MG63 (cell line): ENCODE results near the gene CFAP157. TPM values are rescaled to one million over a fixed set of nuclear protein-coding genes. Genes with fewer than 3 reads are reported as not detected.
A peak's percentile ranks its signal among the peaks of the same experiment; 100 is the strongest.

Source experiments
- DNase-seq: peaks from one replicate; pipeline ENCODE4 v3.0.0-alpha.2; 2020
- H3K27me3 ChIP-seq: fragments of 250-450 bp; sonication (Bioruptor Pico); 2 replicates; pipeline ENCODE4 v1.5.1; 2020; ENCODE audit warnings: mild to moderate bottlenecking, moderate library complexity
- H3K36me3 ChIP-seq: fragments of 250-450 bp; sonication (Bioruptor Pico); 2 replicates; pipeline ENCODE4 v1.5.1; 2020; ENCODE audit warnings: mild to moderate bottlenecking, moderate library complexity
- H3K4me3 ChIP-seq: fragments of 250-450 bp; sonication (Bioruptor Pico); 2 replicates; pipeline ENCODE4 v1.5.1; 2020; ENCODE audit warnings: mild to moderate bottlenecking, moderate library complexity
- H3K9me3 ChIP-seq: fragments of 250-450 bp; sonication (Bioruptor Pico); 2 replicates; pipeline ENCODE4 v1.5.1; 2020; ENCODE audit warnings: mild to moderate bottlenecking, moderate library complexity
- total RNA-seq: library from RNA; depleted of rRNA; stranded (reverse); fragments of >200 nt; shearing (Covaris generic); gene quantifications from 2 replicates; pipeline ENCODE4 v1.2.3, GENCODE V29; 2014; ENCODE audit warnings: low replicate concordance; rRNA removed

The CFAP157 gene
- not detected in 2 replicates for total RNA-seq

DNA sequence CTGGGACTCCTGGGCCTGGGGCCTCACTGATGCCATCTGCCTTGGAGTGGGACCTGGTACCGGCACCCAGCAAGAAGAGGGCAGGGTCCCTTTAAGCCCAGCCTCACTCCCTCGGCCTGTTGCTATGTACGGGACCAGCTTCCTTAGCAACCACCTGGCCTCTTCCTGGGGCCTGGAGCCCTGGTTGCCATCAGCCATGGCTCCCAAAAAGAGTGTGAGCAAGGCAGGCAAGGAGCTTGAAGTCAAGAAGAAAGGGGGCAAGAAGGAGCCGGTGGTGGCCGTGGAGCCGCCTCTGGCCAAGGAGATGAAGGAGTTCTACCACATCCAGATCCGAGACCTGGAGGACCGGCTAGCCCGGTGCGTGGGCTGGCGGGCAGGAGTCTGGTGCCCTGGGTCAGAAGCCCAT, at the start of gene CFAP157:
Gene CFAP157, plus strand, starts transcription at position 153 of the 406 bp plus-strand sequence. Its CDS starts 44 bp downstream, at position 197.
- DNase-seq: no peak
- Histone ChIP-seq H3K36me3 (no peaks in the 10 kb centered on the region), H3K9me3 (no peaks in the 10 kb centered on the region), H3K27me3 (no peaks in the 10 kb centered on the region), H3K4me3 (no peak within 1 kb of the TSS)

GRCh38 chr9:127658428-127658827, 48.4 kb upstream of the CFAP157 start:
- Histone ChIP-seq H3K36me3 (no peaks in the 10 kb centered on the region), H3K9me3 (no peaks in the 10 kb centered on the region), H3K27me3 (no peaks in the 10 kb centered on the region), H3K4me3 (no peak overlapping the region)
- no peak for DNase-seq

- no peak overlapping the region for H3K4me3 ChIP-seq
- DNase-seq: no peak
- H3K36me3 ChIP-seq: no peaks in the 10 kb centered on the region
- H3K9me3 ChIP-seq: no peaks in the 10 kb centered on the region
- no peaks in the 10 kb centered on the region for H3K27me3 ChIP-seq
Observed at GRCh38 chr9:127660886-127661741, 45.7 kb upstream of the CFAP157 start.

DNA sequence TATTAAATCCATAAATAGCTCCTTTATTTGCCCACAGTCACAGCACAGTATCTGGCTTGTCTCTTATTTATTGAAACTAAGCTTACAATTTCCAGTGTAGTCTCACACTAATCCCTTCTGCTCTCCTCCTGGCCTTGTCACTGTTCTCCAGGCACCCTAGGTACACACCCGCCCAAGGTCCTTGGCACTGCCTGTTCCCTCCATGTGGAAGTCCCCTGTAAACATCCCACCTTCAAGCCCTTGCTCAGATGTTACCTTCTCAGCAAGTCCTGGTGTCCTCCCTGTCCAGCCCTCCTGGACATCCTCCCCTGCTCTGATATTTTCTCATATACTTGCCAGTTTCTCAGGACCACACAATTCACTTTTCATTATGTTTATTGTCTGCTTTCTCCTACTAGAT, 44.2 kb upstream of the CFAP157 start:
- Histone ChIP-seq H3K9me3 (no peaks in the 10 kb centered on the region), H3K4me3 (no peak overlapping the region), H3K27me3 (no peaks in the 10 kb centered on the region), H3K36me3 (no peaks in the 10 kb centered on the region)
- DNase-seq: no peak

- Histone ChIP-seq H3K4me3 (no peak overlapping the region), H3K9me3 (no peaks in the 10 kb centered on the region), H3K27me3 (no peaks in the 10 kb centered on the region), H3K36me3 (no peaks in the 10 kb centered on the region)
- DNase-seq: no peak
Observed at GRCh38 chr9:127664324-127664677, 42.5 kb upstream of the CFAP157 start.

DNA sequence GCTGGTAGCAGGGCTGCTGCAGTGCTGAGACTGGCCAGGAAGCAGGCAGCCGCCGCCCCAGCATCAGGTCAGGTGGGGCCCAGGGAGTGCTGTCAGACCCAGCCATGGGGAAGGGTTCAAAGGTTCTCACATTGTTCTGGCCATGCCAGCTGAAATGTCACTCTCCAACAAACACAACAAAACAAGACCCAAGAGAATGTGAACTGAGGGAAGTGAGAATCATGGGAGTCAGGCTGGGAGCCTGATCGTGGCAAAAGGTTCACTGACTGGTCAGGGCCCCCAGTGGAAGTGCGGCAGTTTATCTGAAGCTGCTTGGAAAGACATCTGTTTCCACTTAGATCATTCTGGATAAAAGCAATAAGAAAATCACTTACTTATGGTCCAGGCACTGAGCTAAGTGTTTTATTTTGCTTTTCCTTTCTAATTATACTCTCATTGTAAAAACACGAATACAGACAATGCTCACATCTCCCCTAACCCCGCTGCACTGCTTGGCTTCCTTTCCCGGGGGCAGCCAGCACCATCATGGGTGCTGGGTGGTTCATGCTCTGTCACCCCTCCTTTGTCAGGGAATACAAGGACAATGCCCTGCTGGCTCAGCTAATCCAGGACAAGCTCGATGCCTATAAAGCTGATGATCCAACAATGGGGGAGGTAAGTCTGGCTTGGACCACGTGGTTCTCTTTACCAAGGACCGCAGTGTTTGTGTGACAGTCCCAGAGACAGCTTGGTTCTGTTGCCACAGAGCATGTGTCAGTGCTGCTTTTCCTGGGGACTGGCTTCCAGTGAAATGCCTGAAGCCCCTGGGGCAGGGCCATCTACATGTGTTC, 41.9 kb upstream of the CFAP157 start:
- Histone ChIP-seq H3K4me3 (no peak overlapping the region), H3K36me3 (no peaks in the 10 kb centered on the region), H3K27me3 (no peaks in the 10 kb centered on the region), H3K9me3 (no peaks in the 10 kb centered on the region)
- DNase-seq: no peak

- H3K4me3 ChIP-seq: no peak overlapping the region
- no peaks in the 10 kb centered on the region for H3K27me3 ChIP-seq
- no peaks in the 10 kb centered on the region for H3K9me3 ChIP-seq
- no peak for DNase-seq
- H3K36me3 ChIP-seq: no peaks in the 10 kb centered on the region
Observed at GRCh38 chr9:127667127-127667844, 39.5 kb upstream of the CFAP157 start.

DNA sequence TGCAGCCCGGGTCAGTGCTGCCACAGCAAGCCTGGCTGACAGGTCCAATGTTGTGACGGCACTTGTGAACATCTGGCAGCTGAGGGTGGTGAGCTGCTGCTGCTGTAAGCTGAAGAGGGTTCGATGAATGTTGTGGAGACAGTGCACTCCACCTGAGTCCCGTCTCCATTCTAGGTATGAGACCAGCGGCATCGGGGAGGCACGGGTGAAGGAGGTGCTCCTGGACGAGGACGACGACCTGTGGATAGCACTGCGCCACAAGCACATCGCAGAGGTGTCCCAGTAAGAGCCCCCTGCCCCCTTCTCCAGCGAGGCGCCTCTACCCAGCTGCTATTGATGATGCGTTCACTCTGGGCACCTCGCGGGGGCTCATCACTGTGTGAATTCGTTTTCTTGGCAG, 38.9 kb upstream of the CFAP157 start:
- H3K9me3 ChIP-seq: no peaks in the 10 kb centered on the region
- H3K27me3 ChIP-seq: no peaks in the 10 kb centered on the region
- H3K4me3 ChIP-seq: no peak overlapping the region
- DNase-seq: no peak
- no peaks in the 10 kb centered on the region for H3K36me3 ChIP-seq

DNA sequence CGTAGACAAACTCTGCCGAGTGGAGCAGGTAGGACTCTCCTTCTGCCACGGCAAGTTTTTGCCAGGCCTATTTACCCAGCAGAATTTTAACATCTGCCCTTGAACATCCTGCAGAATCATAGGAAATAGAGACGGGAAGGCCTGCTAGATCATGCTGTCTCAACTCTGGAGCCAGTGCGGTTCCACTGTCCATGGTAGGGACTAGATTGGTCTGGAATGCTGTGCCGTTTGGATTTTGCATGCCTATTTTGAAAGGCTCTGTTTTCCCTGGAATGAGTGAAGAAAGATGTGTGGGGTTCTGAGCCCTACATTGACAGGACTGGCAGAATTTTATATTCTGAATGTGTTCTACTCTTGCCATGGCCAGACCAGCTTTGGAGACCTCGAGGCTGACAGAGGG, 33.6 kb upstream of the CFAP157 start:
- Histone ChIP-seq H3K4me3 (no peak overlapping the region), H3K36me3 (no peaks in the 10 kb centered on the region), H3K27me3 (no peaks in the 10 kb centered on the region), H3K9me3 (no peaks in the 10 kb centered on the region)
- DNase-seq: no peak

DNA sequence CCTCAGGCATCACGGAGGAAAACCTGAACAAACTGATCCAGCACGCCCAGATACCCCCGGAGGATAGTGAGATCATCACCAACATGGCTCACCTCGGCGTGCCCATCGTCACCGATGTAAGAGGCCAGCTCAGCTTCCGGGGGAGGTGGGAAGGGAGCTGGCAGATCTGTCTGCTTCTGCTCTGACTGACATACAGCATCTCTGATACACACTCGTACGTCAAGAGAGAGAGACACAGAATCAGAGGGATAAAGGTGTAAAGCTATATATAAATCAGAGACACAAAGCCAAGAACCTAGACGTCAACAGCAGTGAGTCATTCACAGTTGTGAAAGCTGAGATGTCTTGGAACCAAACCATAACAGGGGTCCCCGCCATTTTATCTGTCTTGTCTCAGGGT, 30.1 kb upstream of the CFAP157 start:
- Histone ChIP-seq H3K4me3 (no peak overlapping the region), H3K36me3 (no peaks in the 10 kb centered on the region), H3K27me3 (no peaks in the 10 kb centered on the region), H3K9me3 (no peaks in the 10 kb centered on the region)
- DNase-seq: no peak

- DNase-seq: no peak
- Histone ChIP-seq H3K36me3 (no peaks in the 10 kb centered on the region; the same call in 1 of the 2 replicates), H3K27me3 (no peaks in the 10 kb centered on the region), H3K4me3 (no peak overlapping the region), H3K9me3 (no peaks in the 10 kb centered on the region)
Observed at GRCh38 chr9:127679506-127679905, 27.3 kb upstream of the CFAP157 start.

DNA sequence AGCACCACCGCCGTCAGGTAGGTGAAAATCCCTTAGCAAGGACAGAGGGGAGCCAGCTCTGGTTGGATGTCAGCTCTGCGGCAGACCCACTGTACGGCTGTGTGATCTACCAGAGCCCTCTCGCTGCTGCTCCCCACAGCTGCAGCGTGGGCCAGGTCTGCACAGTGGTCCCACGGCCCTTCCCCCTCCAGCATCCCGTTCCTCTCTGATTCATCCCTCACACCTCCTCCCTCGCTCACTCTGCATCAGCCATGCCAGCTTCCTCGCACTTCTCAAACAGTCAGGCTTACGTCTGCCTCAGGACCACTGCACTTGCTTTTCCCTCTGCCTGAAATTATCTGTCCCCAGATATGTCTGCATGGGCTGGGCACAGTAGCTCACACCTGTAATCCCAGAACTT, 26.6 kb upstream of the CFAP157 start:
- no peak overlapping the region for H3K4me3 ChIP-seq
- DNase-seq: no peak
- no peaks in the 10 kb centered on the region for H3K27me3 ChIP-seq
- no peaks in the 10 kb centered on the region; the same call in 1 of the 2 replicates for H3K36me3 ChIP-seq
- H3K9me3 ChIP-seq: no peaks in the 10 kb centered on the region

GRCh38 chr9:127680846-127681245, 25.9 kb upstream of the CFAP157 start:
- H3K36me3 ChIP-seq: no peaks in the 10 kb centered on the region; the same call in 1 of the 2 replicates
- H3K9me3 ChIP-seq: no peaks in the 10 kb centered on the region
- DNase-seq: no peak

GRCh38 chr9:127682351-127683136, 24.2 kb upstream of the CFAP157 start:
- peak; percentile 35 for DNase-seq
- no peaks in the 10 kb centered on the region for H3K9me3 ChIP-seq
- no peaks in the 10 kb centered on the region; the same call in 1 of the 2 replicates for H3K36me3 ChIP-seq
- H3K27me3 ChIP-seq: no peaks in the 10 kb centered on the region
- H3K4me3 ChIP-seq: no peak overlapping the region

More at GRCh38 chr9:127680846-127681245, 25.9 kb upstream of the CFAP157 start:
- Histone ChIP-seq H3K4me3 (no peak overlapping the region), H3K27me3 (no peaks in the 10 kb centered on the region)

DNA sequence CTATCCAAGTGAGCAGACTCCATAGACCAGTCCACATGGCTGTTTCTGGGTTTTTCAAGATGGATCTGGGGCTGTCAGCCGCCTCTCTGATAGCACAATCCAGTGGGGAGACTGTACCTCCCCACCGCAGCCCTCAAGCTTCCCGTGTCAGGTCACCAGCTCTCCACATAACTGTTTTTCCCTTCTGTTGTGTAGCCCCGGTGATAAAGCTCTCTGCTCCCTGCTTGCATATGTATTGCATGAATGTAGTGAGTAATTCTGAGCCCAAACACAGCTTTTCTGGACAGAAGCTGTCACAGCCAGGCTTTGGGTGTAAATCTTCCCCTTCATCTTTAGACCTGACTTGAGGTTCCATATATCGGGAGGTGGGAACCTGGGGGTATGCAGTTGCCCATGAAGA, 23.1 kb upstream of the CFAP157 start:
- H3K27me3 ChIP-seq: no peaks in the 10 kb centered on the region
- no peak overlapping the region for H3K4me3 ChIP-seq
- no peak for DNase-seq
- H3K9me3 ChIP-seq: no peaks in the 10 kb centered on the region
- no peaks in the 10 kb centered on the region; the same call in 1 of the 2 replicates for H3K36me3 ChIP-seq

DNA sequence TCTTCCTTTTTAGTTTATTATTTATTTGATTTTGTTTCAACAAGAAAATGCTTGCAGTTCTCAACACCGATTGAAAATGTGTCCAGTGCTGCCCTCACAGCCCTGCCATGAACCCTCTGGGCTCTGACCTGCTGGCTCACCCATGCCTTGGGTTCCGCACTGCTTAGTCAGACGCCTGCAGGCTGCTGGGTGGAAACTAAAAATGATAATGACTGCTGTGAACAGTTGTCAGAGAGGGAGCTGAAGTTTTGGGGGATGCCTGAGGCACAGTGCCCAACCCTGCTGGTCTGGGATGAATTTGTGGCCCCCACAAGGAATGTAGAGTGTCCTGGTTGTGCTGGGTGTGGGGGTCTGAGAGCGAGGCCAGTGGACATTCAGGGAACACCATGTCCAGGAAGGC, 22.2 kb upstream of the CFAP157 start:
- no peaks in the 10 kb centered on the region; the same call in 1 of the 2 replicates for H3K36me3 ChIP-seq
- H3K9me3 ChIP-seq: no peaks in the 10 kb centered on the region
- H3K4me3 ChIP-seq: no peak overlapping the region
- DNase-seq: peak; percentile 72
- H3K27me3 ChIP-seq: no peaks in the 10 kb centered on the region
